ENCODE results near the gene MPRIP. TPM values are rescaled to one million over a fixed set of nuclear protein-coding genes. Genes with fewer than 3 reads are reported as not detected.
A peak's percentile ranks its signal among the peaks of the same experiment; 100 is the strongest.

Gene MPRIP
- total RNA-seq, 2 donors from 2014 or later, result 147 to 269 TPM

- Histone ChIP-seq H3K27me3 (no peaks in the 10 kb centered on the region), H3K27ac (peak overlapping the region in 1 of 4 donors; percentile 1), H3K4me3 (no peak overlapping the region), H3K4me1 (peaks cover 66% of the 10 kb centered on the region), H3K36me3 (replicated peaks in 1 of 2; ENCODE audit: insufficient read depth in 1 of 2, low read depth in 2 of 2) (no peaks in the 10 kb centered on the region), H3K9me3 (no peaks in the 10 kb centered on the region)
- no peak for DNase-seq
- 86 to 89% methylated on average over 10 to 11 of the region's 11 CpGs for WGBS, 2 donors
- no peak for TF ChIP-seq CTCF (IDR thresholded peaks at IDR 0.05)
- no peak for TF ChIP-seq POLR2A (IDR thresholded peaks at IDR 0.05)
- no peak for ATAC-seq
- intact Hi-C loops (cut with DNase I), result loop anchor here (5.0 to 10.0 kb wide), 2 partner anchors 55 to 108 kb away; no protein-coding TSS in a partner anchor
Observed at GRCh38 chr17:17112628-17113200, 70.5 kb downstream of the MPRIP start.

GRCh38 chr17:17114592-17115225 is 72.5 kb downstream of the MPRIP start:
- no peaks in the 10 kb centered on the region for H3K27me3 ChIP-seq
- ATAC-seq, result no peak
- peak overlapping the region in 3 of 4 donors; percentile 15 to 53 (median 28) for H3K27ac ChIP-seq
- no peaks in the 10 kb centered on the region for H3K36me3 ChIP-seq (replicated peaks in 1 of 2; ENCODE audit: insufficient read depth in 1 of 2, low read depth in 2 of 2)
- no peak overlapping the region for H3K4me3 ChIP-seq
- H3K9me3 ChIP-seq, result no peaks in the 10 kb centered on the region
- peaks cover 66% of the 10 kb centered on the region for H3K4me1 ChIP-seq
- intact Hi-C loops (cut with DNase I), result loop anchor here (5.0 to 10.0 kb wide), 2 partner anchors 57 to 110 kb away; no protein-coding TSS in a partner anchor
- no peak for TF ChIP-seq CTCF (IDR thresholded peaks at IDR 0.05)
- TF ChIP-seq POLR2A (IDR thresholded peaks at IDR 0.05), result no peak
- DNase-seq, result no peak
- 41 to 52% methylated on average over 11 to 12 of the region's 12 CpGs for WGBS, 2 donors

GRCh38 chr17:17115620-17116019 is 73.4 kb downstream of the MPRIP start:
- H3K4me1 ChIP-seq, result peaks cover 65% of the 10 kb centered on the region

GRCh38 chr17:17116406-17116805 is 74.1 kb downstream of the MPRIP start:
- intact Hi-C loops (cut with DNase I), result loop anchor here (10.0 kb wide), 1 partner anchor 112 kb away; no protein-coding TSS in a partner anchor
- no peaks in the 10 kb centered on the region for H3K36me3 ChIP-seq (replicated peaks in 1 of 2; ENCODE audit: insufficient read depth in 1 of 2, low read depth in 2 of 2)
- DNase-seq (no peak), ATAC-seq (no peak)
- WGBS, 2 donors, result 85 to 100% methylated on average over 4 of the region's 4 CpGs
- H3K27me3 ChIP-seq, result no peaks in the 10 kb centered on the region
- TF ChIP-seq CTCF (IDR thresholded peaks at IDR 0.05), result no peak
- no peak for TF ChIP-seq POLR2A (IDR thresholded peaks at IDR 0.05)
- no peak overlapping the region for H3K27ac ChIP-seq
- no peak overlapping the region for H3K4me3 ChIP-seq
- H3K9me3 ChIP-seq, result no peaks in the 10 kb centered on the region
- H3K4me1 ChIP-seq, result peaks cover 66% of the 10 kb centered on the region

More at GRCh38 chr17:17115620-17116019, 73.4 kb downstream of the MPRIP start:
- DNase-seq (no peak), ATAC-seq (no peak)
- WGBS, 2 donors, result 90 to 96% methylated on average over 4 of the region's 4 CpGs
- no peaks in the 10 kb centered on the region for H3K27me3 ChIP-seq
- intact Hi-C loops (cut with DNase I), result loop anchor here (10.0 kb wide), 1 partner anchor 111 kb away; no protein-coding TSS in a partner anchor
- H3K27ac ChIP-seq, result no peak overlapping the region
- no peaks in the 10 kb centered on the region for H3K9me3 ChIP-seq
- no peaks in the 10 kb centered on the region for H3K36me3 ChIP-seq (replicated peaks in 1 of 2; ENCODE audit: insufficient read depth in 1 of 2, low read depth in 2 of 2)
- TF ChIP-seq CTCF (IDR thresholded peaks at IDR 0.05), result no peak
- TF ChIP-seq POLR2A (IDR thresholded peaks at IDR 0.05), result no peak
- no peak overlapping the region for H3K4me3 ChIP-seq

Data from body of pancreas (tissue), 4 donors.